ENCODE data around the gene KCNIP4. TPM values are rescaled to one million over a fixed set of nuclear protein-coding genes. Genes with fewer than 3 reads are reported as not detected.

The KCNIP4 gene
- total and polyA plus RNA-seq, 2 of the 4 experiments (the other 2 are of a cell fraction): not detected

GRCh38 chr4:21411086-21411485, 537.5 kb downstream of the KCNIP4 start:
- dilution Hi-C loops (cut with HindIII; ENCODE audit: low sequenced_read_pairs, unreplicated experiment): no loop called here
- in situ Hi-C loops (cut with MboI; ENCODE audit: low sequenced_read_pairs): no loop called here

More at GRCh38 chr4:21411086-21411485, 537.5 kb downstream of the KCNIP4 start:
- Histone ChIP-seq H3K79me1 (ENCODE audit: low read depth in 1 of 2, low read length in 2 of 2) (no peaks in the 10 kb centered on the region), H4K20me1 (ENCODE audit: insufficient read depth, low read length) (no peaks in the 10 kb centered on the region), H3K4me3 (ENCODE audit: insufficient read depth, low read depth, low read length) (no peak overlapping the region), H2AFZ (replicated peaks; ENCODE audit: low read length, poor library complexity) (no peak overlapping the region), H3K23ac (ENCODE audit: low read depth, low read length) (no peak overlapping the region), H3K9ac (ENCODE audit: low read depth, low read length) (no peak overlapping the region), H3K56ac (ENCODE audit: extremely low read depth, insufficient read depth, low read length) (no peak overlapping the region), H3K4me2 (ENCODE audit: low read depth, low read length) (no peak overlapping the region), H2BK5ac (ENCODE audit: low read depth, low read length, poor library complexity, severe bottlenecking) (no peak overlapping the region), H3K14ac (replicated peaks; ENCODE audit: low read depth, low read length) (no peak overlapping the region), H3K27ac (ENCODE audit: insufficient read depth, low read length) (no peak overlapping the region), H3K27me3 (ENCODE audit: control insufficient read depth, insufficient read depth, low read length) (no peaks in the 10 kb centered on the region), H2AK9ac (replicated peaks; ENCODE audit: low read depth, low read length, poor library complexity) (no peak overlapping the region), H3K4ac (ENCODE audit: low read depth, low read length) (no peak overlapping the region), H3K4me1 (ENCODE audit: control insufficient read depth, insufficient read depth, low read length) (no peaks in the 10 kb centered on the region), H2BK120ac (ENCODE audit: low read depth, low read length) (no peak overlapping the region), H3K9me1 (ENCODE audit: insufficient read depth, low read length) (no peaks in the 10 kb centered on the region), H2BK15ac (ENCODE audit: low read depth, low read length) (no peak overlapping the region), H4K5ac (ENCODE audit: low read depth, low read length) (no peak overlapping the region), H3K18ac (ENCODE audit: low read depth, low read length) (no peak overlapping the region), H2BK20ac (ENCODE audit: low read depth, low read length) (no peak overlapping the region), H2AK5ac (ENCODE audit: low read depth, low read length) (no peak overlapping the region), H4K91ac (ENCODE audit: insufficient read depth, low read depth, low read length) (no peak overlapping the region), H3K9me3 (ENCODE audit: control insufficient read depth, insufficient read depth, low read length) (peaks cover 8% of the 10 kb centered on the region), H3K36me3 (ENCODE audit: control insufficient read depth, insufficient read depth, low read length) (no peaks in the 10 kb centered on the region), H4K8ac (ENCODE audit: low read depth in 2 of 2, low read length in 2 of 2) (no peak overlapping the region)
- TF ChIP-seq BHLHE40 (IDR thresholded peaks at IDR 0.05; ENCODE audit: low read depth, low read length) (no peak), USF2 (IDR thresholded peaks at IDR 0.05; ENCODE audit: low read depth, low read length) (no peak), POLR2A (IDR thresholded peaks at IDR 0.05; ENCODE audit: low read depth, low read length) (no peak), MAZ (IDR thresholded peaks at IDR 0.05; ENCODE audit: borderline replicate concordance, low read depth, low read length) (no peak), CTCF (conservative IDR thresholded peaks at IDR 0.05; ENCODE audit: low read depth, low read length) (no peak), SMC3 (IDR thresholded peaks at IDR 0.05; ENCODE audit: low read depth, low read length) (no peak), RFX5 (IDR thresholded peaks at IDR 0.05; ENCODE audit: low read depth, low read length) (no peak), MAFK (IDR thresholded peaks at IDR 0.05; ENCODE audit: low read depth, low read length) (no peak), CEBPB (IDR thresholded peaks at IDR 0.05; ENCODE audit: low read depth, low read length) (no peak), CHD1 (IDR thresholded peaks at IDR 0.05; ENCODE audit: low read depth, low read length) (no peak), RCOR1 (IDR thresholded peaks at IDR 0.05; ENCODE audit: insufficient replicate concordance, low read length) (no peak), MXI1 (IDR thresholded peaks at IDR 0.05; ENCODE audit: borderline replicate concordance, low read depth, low read length) (no peak), FOS (IDR thresholded peaks at IDR 0.05; ENCODE audit: low read depth, low read length) (no peak), NFE2L2 (IDR thresholded peaks at IDR 0.05; ENCODE audit: low read depth, low read length) (no peak), RAD21 (IDR thresholded peaks at IDR 0.05; ENCODE audit: low read length) (no peak)
- TF ChIP-seq, protein P1, sequence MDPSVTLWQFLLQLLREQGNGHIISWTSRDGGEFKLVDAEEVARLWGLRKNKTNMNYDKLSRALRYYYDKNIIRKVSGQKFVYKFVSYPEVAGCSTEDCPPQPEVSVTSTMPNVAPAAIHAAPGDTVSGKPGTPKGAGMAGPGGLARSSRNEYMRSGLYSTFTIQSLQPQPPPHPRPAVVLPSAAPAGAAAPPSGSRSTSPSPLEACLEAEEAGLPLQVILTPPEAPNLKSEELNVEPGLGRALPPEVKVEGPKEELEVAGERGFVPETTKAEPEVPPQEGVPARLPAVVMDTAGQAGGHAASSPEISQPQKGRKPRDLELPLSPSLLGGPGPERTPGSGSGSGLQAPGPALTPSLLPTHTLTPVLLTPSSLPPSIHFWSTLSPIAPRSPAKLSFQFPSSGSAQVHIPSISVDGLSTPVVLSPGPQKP (IDR thresholded peaks at IDR 0.05; ENCODE audit: borderline replicate concordance, low read depth, low read length): no peak
- POLR2A ChIA-PET (ENCODE audit: unreplicated experiment): no interaction called here
- CTCF ChIA-PET: no interaction called here
- ATAC-seq (ENCODE audit: low read depth) (no peak), DNase-seq (no peak)
- intact Hi-C loops (cut with micrococcal nuclease): no loop called here
- BruUV-seq (replicated peaks): no TSS peak
- no CpG with 5 or more reads among the region's 1 CpG for WGBS, 2 experiments (ENCODE audit: extremely low coverage in 2 of 2, insufficient read length in 1 of 2)
